Nephron (organoid): ENCODE results near the gene UROC1.
"Not testable (repeated sequence)": the region's sequence is repeated elsewhere in the genome, so short reads cannot be mapped to it uniquely, and the experiment has no call there.

Source experiments
- H3K27ac Mint-ChIP-seq, 3 experiments: 2 replicates each; pipeline ENCODE4 v1.8.0; 2020; ENCODE audit warnings: mixed read lengths in 3 of 3, mild to moderate bottlenecking in 2 of 3, moderate library complexity in 1 of 3
- H3K27me3 Mint-ChIP-seq: 2 replicates; pipeline ENCODE4 v1.8.0; 2021; ENCODE audit warnings: low read depth, mild to moderate bottlenecking, moderate library complexity, mixed read lengths
- H3K36me3 Mint-ChIP-seq: 2 replicates; pipeline ENCODE4 v1.8.0; 2020; ENCODE audit warnings: low read depth, mixed read lengths
- H3K4me1 Mint-ChIP-seq: 2 replicates; pipeline ENCODE4 v1.8.0; 2020; ENCODE audit warnings: mixed read lengths
- H3K4me3 Mint-ChIP-seq, 3 experiments: 2 replicates each; pipeline ENCODE4 v1.8.0; 2020; ENCODE audit warnings: mild to moderate bottlenecking in 3 of 3, mixed read lengths in 3 of 3, moderate library complexity in 2 of 3
- H3K9me3 Mint-ChIP-seq: 2 replicates; pipeline ENCODE4 v1.8.0; 2020; ENCODE audit warnings: mixed read lengths
- CTCF ChIP-seq, 3 experiments: fragments of 200-600 bp; sonication (generic); IDR thresholded peaks; one replicate each; pipeline ENCODE4 v1.5.0; 2021; ENCODE audit warnings: antibody characterized with exemption in 3 of 3; ENCODE audit not compliant: unreplicated experiment in 3 of 3

Gene UROC1

GRCh38 chr3:126536126-126536525 lies 18.6 kb upstream of the UROC1 start:
- H3K4me3 Mint-ChIP-seq: no peak overlapping the region

GRCh38 chr3:126535636-126536035 lies 18.1 kb upstream of the UROC1 start:
- Mint-ChIP-seq H3K27ac (no peak overlapping the region), H3K36me3 (no peaks in the 10 kb centered on the region), H3K9me3 (no peaks in the 10 kb centered on the region), H3K4me1 (peaks cover 4% of the 10 kb centered on the region), H3K27me3 (peaks cover 63% of the 10 kb centered on the region), H3K4me3 (no peak overlapping the region)
- no peak for TF ChIP-seq CTCF (IDR thresholded peaks at IDR 0.05; ENCODE audit: unreplicated experiment in 3 of 3)

More at GRCh38 chr3:126536126-126536525, 18.6 kb upstream of the UROC1 start:
- Mint-ChIP-seq H3K27me3 (peaks cover 68% of the 10 kb centered on the region), H3K36me3 (no peaks in the 10 kb centered on the region), H3K9me3 (no peaks in the 10 kb centered on the region), H3K4me1 (peaks cover 9% of the 10 kb centered on the region), H3K27ac (no peak overlapping the region)
- no peak for TF ChIP-seq CTCF (IDR thresholded peaks at IDR 0.05; ENCODE audit: unreplicated experiment in 3 of 3)

- not testable (repeated sequence) for H3K27ac Mint-ChIP-seq, H3K9me3 Mint-ChIP-seq, H3K4me3 Mint-ChIP-seq, H3K36me3 Mint-ChIP-seq, H3K4me1 Mint-ChIP-seq
- H3K27me3 Mint-ChIP-seq: peaks cover 57% of the 10 kb centered on the region
Observed at GRCh38 chr3:126534716-126535115, 17.1 kb upstream of the UROC1 start.

- Mint-ChIP-seq H3K27ac (no peak overlapping the region), H3K9me3 (no peaks in the 10 kb centered on the region), H3K27me3 (peaks cover 57% of the 10 kb centered on the region), H3K36me3 (no peaks in the 10 kb centered on the region), H3K4me3 (no peak overlapping the region), H3K4me1 (no peaks in the 10 kb centered on the region)
- TF ChIP-seq CTCF (IDR thresholded peaks at IDR 0.05; ENCODE audit: unreplicated experiment in 3 of 3): no peak
Observed at GRCh38 chr3:126533506-126533905, 15.9 kb upstream of the UROC1 start.

GRCh38 chr3:126531051-126531330 lies 13.4 kb upstream of the UROC1 start:
- H3K4me3 Mint-ChIP-seq: no peak overlapping the region
- no peaks in the 10 kb centered on the region for H3K4me1 Mint-ChIP-seq
- H3K9me3 Mint-ChIP-seq: no peaks in the 10 kb centered on the region
- no peak for TF ChIP-seq CTCF (IDR thresholded peaks at IDR 0.05; ENCODE audit: unreplicated experiment in 3 of 3)
- H3K27me3 Mint-ChIP-seq: peaks cover 49% of the 10 kb centered on the region
- H3K36me3 Mint-ChIP-seq: no peaks in the 10 kb centered on the region
- no peak overlapping the region for H3K27ac Mint-ChIP-seq

- Mint-ChIP-seq H3K9me3 (no peaks in the 10 kb centered on the region), H3K27me3 (peaks cover 47% of the 10 kb centered on the region), H3K36me3 (no peaks in the 10 kb centered on the region), H3K4me3 (no peak overlapping the region), H3K27ac (no peak overlapping the region), H3K4me1 (no peaks in the 10 kb centered on the region)
- no peak for TF ChIP-seq CTCF (IDR thresholded peaks at IDR 0.05; ENCODE audit: unreplicated experiment in 3 of 3)
Observed at GRCh38 chr3:126530171-126531050, 12.8 kb upstream of the UROC1 start.
